Caco-2 (cell line): ENCODE data around the gene LMAN1L. TPM values are rescaled to one million over a fixed set of nuclear protein-coding genes. Genes with fewer than 3 reads are reported as not detected.
A peak's percentile ranks its signal among the peaks of the same experiment; 100 is the strongest.

Source experiments
- BruUV-seq: library from RNA; stranded (reverse); fragments of 400-500 nt; replicated peaks from 2 replicates; lab custom pipeline; 2021; lab: Mats Ljungman, UMichigan
- CTCF ChIA-PET: fragments of 300-600 bp; sonication (Branson Sonifier 250); formaldehyde crosslinking; loops from one replicate; lab custom pipeline; 2022; ENCODE audit warnings: antibody characterized with exemption; lab: Charles Lee
- POLR2A ChIA-PET: fragments of 300-600 bp; sonication (Branson Sonifier 250); formaldehyde crosslinking; loops from one replicate; lab custom pipeline; 2022; ENCODE audit warnings: antibody characterized with exemption; lab: Charles Lee
- DNase-seq, 2 experiments: peaks; one replicate each; pipeline versions ENCODE4 v3.0.0 to v3.0.0-alpha.2; 2020 to 2022
- H3K27me3 ChIP-seq: replicated peaks from 2 replicates; pipeline ENCODE4 v1.6.0; 2011; ENCODE audit warnings: low read length; ENCODE audit not compliant: control insufficient read depth, insufficient read depth
- H3K36me3 ChIP-seq: 2 replicates; pipeline ENCODE4 v1.5.1; 2011; ENCODE audit warnings: low read length; ENCODE audit not compliant: control insufficient read depth, insufficient read depth
- H3K4me1 ChIP-seq: fragments of 250-450 bp; sonication (Bioruptor Pico); 2 replicates; pipeline ENCODE4 v1.5.1; 2020; ENCODE audit warnings: mild to moderate bottlenecking
- H3K4me3 ChIP-seq: 2 replicates; pipeline ENCODE4 v1.5.1; 2011; ENCODE audit warnings: low read depth, mild to moderate bottlenecking, control low read depth, low read length
- H3K9me3 ChIP-seq: fragments of 250-450 bp; sonication (Bioruptor Pico); 2 replicates; pipeline ENCODE4 v1.5.1; 2020; ENCODE audit warnings: mild to moderate bottlenecking, moderate library complexity
- H3K27ac Mint-ChIP-seq: one replicate; pipeline ENCODE4 v1.8.0; 2022; ENCODE audit warnings: mixed read lengths; ENCODE audit not compliant: unreplicated experiment
- H3K27me3 Mint-ChIP-seq: one replicate; pipeline ENCODE4 v1.8.0; 2022; ENCODE audit warnings: mixed read lengths; ENCODE audit not compliant: insufficient read depth, unreplicated experiment
- H3K36me3 Mint-ChIP-seq: one replicate; pipeline ENCODE4 v1.8.0; 2022; ENCODE audit warnings: mild to moderate bottlenecking, mixed read lengths; ENCODE audit not compliant: insufficient read depth, unreplicated experiment
- H3K4me1 Mint-ChIP-seq: one replicate; pipeline ENCODE4 v1.8.0; 2022; ENCODE audit warnings: low read depth, mixed read lengths; ENCODE audit not compliant: unreplicated experiment
- H3K4me3 Mint-ChIP-seq: one replicate; pipeline ENCODE4 v1.8.0; 2022; ENCODE audit warnings: mild to moderate bottlenecking, moderate library complexity, mixed read lengths; ENCODE audit not compliant: unreplicated experiment
- H3K9me3 Mint-ChIP-seq: one replicate; pipeline ENCODE4 v1.8.0; 2022; ENCODE audit warnings: mixed read lengths; ENCODE audit not compliant: unreplicated experiment
- intact Hi-C: fragments of 100-400 bp; cut with micrococcal nuclease; formaldehyde crosslinking; loops from one replicate; pipeline ENCODE4 v1.10.0; 2022; ENCODE audit not compliant: unreplicated experiment
- total RNA-seq: library from RNA; stranded (reverse); gene quantifications from 2 replicates; pipeline ENCODE4 v1.2.3, GENCODE V29; 2022
- TF ChIP-seq, protein P1 (sequence below), 2 experiments: fragments of 200-600 bp in 1 of 2; IDR thresholded peaks; 1 replicate in 1 of 2; 2 replicates in 1 of 2; pipeline versions ENCODE4 v1.5.1 to v1.8.0; 2011 to 2022; ENCODE audit warnings: antibody characterized with exemption in 1 of 2, control low read depth in 1 of 2, inconsistent platforms in 1 of 2, low read depth in 1 of 2, low read length in 1 of 2, mild to moderate bottlenecking in 1 of 2, moderate library complexity in 1 of 2; ENCODE audit not compliant: insufficient read depth in 1 of 2, severe bottlenecking in 1 of 2, unreplicated experiment in 1 of 2

Gene LMAN1L
- total RNA-seq, 1 experiment from 2014 or later: not detected

DNA sequence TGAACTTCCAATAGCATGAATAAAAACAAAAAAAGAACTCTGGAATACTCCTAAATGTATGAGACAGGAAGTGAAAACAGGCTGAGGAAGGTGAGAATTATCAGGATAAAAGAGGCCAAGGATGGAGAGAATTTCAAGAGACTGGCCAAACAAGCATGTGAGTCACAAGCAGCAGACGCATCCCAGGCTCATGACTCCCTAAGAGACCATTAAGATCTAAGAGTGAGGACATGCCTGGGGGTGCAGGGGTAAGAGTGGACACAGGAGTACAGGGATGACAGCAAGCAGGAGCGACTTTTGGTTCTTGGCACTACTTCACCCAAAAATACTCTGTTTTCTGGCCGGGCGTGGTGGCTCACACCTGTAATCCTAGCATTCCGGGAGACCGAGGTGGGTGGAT is 53.5 kb downstream of the LMAN1L start:
- Histone ChIP-seq H3K9me3 (peaks cover 6% of the 10 kb centered on the region; the same call in 1 of the 2 replicates), H3K4me1 (peaks cover 46% of the 10 kb centered on the region), H3K4me3 (no peak overlapping the region), H3K27me3 (no peaks in the 10 kb centered on the region), H3K36me3 (peaks cover 3% of the 10 kb centered on the region; the same call in 1 of the 2 replicates)
- Mint-ChIP-seq H3K27ac (peak overlapping the region; percentile 16), H3K4me1 (peaks cover 49% of the 10 kb centered on the region), H3K36me3 (peaks cover 54% of the 10 kb centered on the region), H3K9me3 (no peaks in the 10 kb centered on the region), H3K4me3 (no peak overlapping the region), H3K27me3 (no peaks in the 10 kb centered on the region)
- no peak for DNase-seq
- intact Hi-C loops: no loop called here
- no TSS peak for BruUV-seq
- TF ChIP-seq, protein P1, sequence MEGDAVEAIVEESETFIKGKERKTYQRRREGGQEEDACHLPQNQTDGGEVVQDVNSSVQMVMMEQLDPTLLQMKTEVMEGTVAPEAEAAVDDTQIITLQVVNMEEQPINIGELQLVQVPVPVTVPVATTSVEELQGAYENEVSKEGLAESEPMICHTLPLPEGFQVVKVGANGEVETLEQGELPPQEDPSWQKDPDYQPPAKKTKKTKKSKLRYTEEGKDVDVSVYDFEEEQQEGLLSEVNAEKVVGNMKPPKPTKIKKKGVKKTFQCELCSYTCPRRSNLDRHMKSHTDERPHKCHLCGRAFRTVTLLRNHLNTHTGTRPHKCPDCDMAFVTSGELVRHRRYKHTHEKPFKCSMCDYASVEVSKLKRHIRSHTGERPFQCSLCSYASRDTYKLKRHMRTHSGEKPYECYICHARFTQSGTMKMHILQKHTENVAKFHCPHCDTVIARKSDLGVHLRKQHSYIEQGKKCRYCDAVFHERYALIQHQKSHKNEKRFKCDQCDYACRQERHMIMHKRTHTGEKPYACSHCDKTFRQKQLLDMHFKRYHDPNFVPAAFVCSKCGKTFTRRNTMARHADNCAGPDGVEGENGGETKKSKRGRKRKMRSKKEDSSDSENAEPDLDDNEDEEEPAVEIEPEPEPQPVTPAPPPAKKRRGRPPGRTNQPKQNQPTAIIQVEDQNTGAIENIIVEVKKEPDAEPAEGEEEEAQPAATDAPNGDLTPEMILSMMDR (IDR thresholded peaks at IDR 0.05; ENCODE audit: insufficient read depth in 1 of 2, low read depth in 1 of 2, low read length in 1 of 2, severe bottlenecking in 1 of 2, unreplicated experiment in 1 of 2): no peak
- POLR2A ChIA-PET: no interaction called here
- CTCF ChIA-PET: interaction anchor here (0.6 kb wide), 2 partner anchors 36 to 55 kb away, joined by 3 to 5 read pairs; no protein-coding TSS in a partner anchor

DNA sequence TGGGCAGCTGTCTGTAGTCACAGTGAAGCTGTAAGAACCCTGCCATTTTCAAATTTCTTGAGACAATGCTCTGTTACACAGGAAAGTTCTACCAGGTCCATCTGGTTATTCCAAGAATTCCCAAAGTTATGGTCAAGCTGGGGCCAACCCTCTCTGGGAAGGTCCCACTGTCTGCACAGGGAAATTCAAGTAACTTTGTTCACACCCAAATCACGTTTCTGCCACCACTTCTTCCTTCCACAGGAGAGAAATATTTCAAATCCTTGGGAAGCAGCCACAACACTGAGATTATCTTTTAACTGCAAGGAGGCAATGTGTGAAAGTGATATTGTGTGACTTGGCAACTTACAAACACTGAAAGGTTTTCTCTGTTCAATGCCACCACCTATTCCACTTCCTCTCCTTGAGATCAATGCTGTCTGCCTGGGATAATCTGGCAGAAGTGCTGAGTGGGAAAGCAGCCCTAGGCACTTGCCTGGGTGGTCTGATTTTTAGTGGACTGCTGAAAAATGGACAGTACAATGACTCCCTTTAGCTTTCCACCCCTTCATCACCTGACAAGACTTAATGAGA is 54.9 kb downstream of the LMAN1L start:
- peaks cover 52% of the 10 kb centered on the region for H3K4me1 Mint-ChIP-seq
- ChIA-PET CTCF (no interaction called here), POLR2A (no interaction called here)
- peaks cover 60% of the 10 kb centered on the region for H3K36me3 Mint-ChIP-seq
- H3K4me3 ChIP-seq: no peak overlapping the region
- peak overlapping the region; percentile 18 for H3K4me3 Mint-ChIP-seq
- H3K9me3 Mint-ChIP-seq: no peaks in the 10 kb centered on the region
- peaks cover 6% of the 10 kb centered on the region; the same call in 1 of the 2 replicates for H3K9me3 ChIP-seq
- TF ChIP-seq, protein P1 (IDR thresholded peaks at IDR 0.05; ENCODE audit: insufficient read depth in 1 of 2, low read depth in 1 of 2, low read length in 1 of 2, severe bottlenecking in 1 of 2, unreplicated experiment in 1 of 2): no peak
- H3K27me3 ChIP-seq: no peaks in the 10 kb centered on the region
- intact Hi-C loops: no loop called here
- H3K36me3 ChIP-seq: peaks cover 3% of the 10 kb centered on the region; the same call in 1 of the 2 replicates
- H3K4me1 ChIP-seq: peaks cover 51% of the 10 kb centered on the region
- peak overlapping the region; percentile 57 for H3K27ac Mint-ChIP-seq
- no peak for DNase-seq
- BruUV-seq: no TSS peak
- H3K27me3 Mint-ChIP-seq: no peaks in the 10 kb centered on the region

DNA sequence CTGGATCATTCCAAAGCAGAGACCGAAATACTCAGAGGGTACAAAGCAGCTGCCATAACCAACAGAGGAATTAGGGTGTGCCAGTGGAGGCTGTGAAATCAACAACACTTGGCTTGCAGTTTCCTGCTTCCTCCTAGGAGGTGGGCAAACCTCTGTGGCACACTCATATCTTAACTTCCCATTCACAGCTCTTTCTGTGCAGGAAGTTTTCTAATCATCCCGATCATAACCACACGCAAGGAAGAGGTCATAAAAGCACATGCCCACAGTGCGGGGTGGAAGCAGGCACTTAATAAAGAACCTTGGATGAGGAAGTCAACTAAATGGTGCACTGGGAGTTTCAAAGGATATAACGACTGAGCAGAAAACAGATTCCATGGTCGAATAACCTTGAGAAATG is 55.4 kb downstream of the LMAN1L start:
- DNase-seq: no peak

More for the DNA sequence above, 55.4 kb downstream of the LMAN1L start:
- Mint-ChIP-seq H3K27ac (peak overlapping the region; percentile 57), H3K4me3 (no peak overlapping the region), H3K4me1 (peaks cover 55% of the 10 kb centered on the region), H3K9me3 (no peaks in the 10 kb centered on the region), H3K27me3 (no peaks in the 10 kb centered on the region), H3K36me3 (peaks cover 65% of the 10 kb centered on the region)
- Histone ChIP-seq H3K27me3 (no peaks in the 10 kb centered on the region), H3K9me3 (peaks cover 6% of the 10 kb centered on the region; the same call in 1 of the 2 replicates), H3K36me3 (peaks cover 3% of the 10 kb centered on the region; the same call in 1 of the 2 replicates), H3K4me3 (no peak overlapping the region), H3K4me1 (peaks cover 51% of the 10 kb centered on the region)
- no TSS peak for BruUV-seq
- intact Hi-C loops: no loop called here
- ChIA-PET POLR2A (no interaction called here), CTCF (no interaction called here)
- TF ChIP-seq, protein P1 (IDR thresholded peaks at IDR 0.05; ENCODE audit: insufficient read depth in 1 of 2, low read depth in 1 of 2, low read length in 1 of 2, severe bottlenecking in 1 of 2, unreplicated experiment in 1 of 2): no peak
